Natural killer cell (primary cell): ENCODE data around the gene ARL15. TPM values are rescaled to one million over a fixed set of nuclear protein-coding genes. Genes with fewer than 3 reads are reported as not detected.

Source experiments
- ATAC-seq, 3 donors: fragments of 150-1000 bp in 2 of 3; fragments of 200-7000 bp in 1 of 3; cut with Tn5 transposase; 1 replicate in 1 of 3; 2 replicates in 2 of 3; pipeline ENCODE4 v1.10.0; 2021; ENCODE audit warnings: mild to moderate bottlenecking in 2 of 3, moderate library complexity in 2 of 3
- DNase-seq, 2 donors: peaks; one replicate each; pipeline versions ENCODE4 v3.0.0 to v3.0.0-alpha.2; 2013 to 2021; ENCODE audit warnings: mixed read lengths in 1 of 2
- H3K27ac ChIP-seq: one replicate; pipeline ENCODE4 v1.5.1; 2013; ENCODE audit warnings: mild to moderate bottlenecking, low read length
- H3K27me3 ChIP-seq: one replicate; pipeline ENCODE4 v1.6.1; 2013; ENCODE audit warnings: low read length; ENCODE audit not compliant: control insufficient read depth, insufficient read depth
- H3K36me3 ChIP-seq: one replicate; pipeline ENCODE4 v1.6.1; 2013; ENCODE audit warnings: low read length; ENCODE audit not compliant: control insufficient read depth, insufficient read depth
- H3K4me1 ChIP-seq: one replicate; pipeline ENCODE4 v1.6.1; 2013; ENCODE audit warnings: low read length; ENCODE audit not compliant: control insufficient read depth, insufficient read depth
- H3K4me3 ChIP-seq: one replicate; pipeline ENCODE4 v1.5.1; 2013; ENCODE audit warnings: low read length
- H3K9me3 ChIP-seq: one replicate; pipeline ENCODE4 v1.6.1; 2013; ENCODE audit warnings: low read length; ENCODE audit not compliant: control insufficient read depth, insufficient read depth
- H3K27ac Mint-ChIP-seq, 2 donors: one replicate each; pipeline ENCODE4 v1.8.0; 2022; ENCODE audit warnings: mild to moderate bottlenecking in 2 of 2, mixed read lengths in 2 of 2, moderate library complexity in 1 of 2
- H3K27me3 Mint-ChIP-seq, 2 donors: one replicate each; pipeline ENCODE4 v1.8.0; 2022; ENCODE audit warnings: low read depth in 2 of 2, mixed read lengths in 2 of 2
- H3K36me3 Mint-ChIP-seq: one replicate; pipeline ENCODE4 v1.8.0; 2022; ENCODE audit warnings: mixed read lengths
- H3K4me1 Mint-ChIP-seq, 2 donors: one replicate each; pipeline ENCODE4 v1.8.0; 2022; ENCODE audit warnings: mixed read lengths in 2 of 2
- H3K4me3 Mint-ChIP-seq: one replicate; pipeline ENCODE4 v1.8.0; 2022; ENCODE audit warnings: mild to moderate bottlenecking, moderate library complexity, mixed read lengths
- H3K9me3 Mint-ChIP-seq, 2 donors: one replicate each; pipeline ENCODE4 v1.8.0; 2022; ENCODE audit warnings: mixed read lengths in 2 of 2
- CTCF ChIP-seq: fragments of 200-600 bp; IDR thresholded peaks from one replicate; pipeline ENCODE4 v1.8.0; 2022; ENCODE audit warnings: antibody characterized with exemption
- WGBS: methylation state at CpG from one replicate; pipeline ENCODE4 v1.1.7; 2013; ENCODE audit warnings: missing lambda C conversion rate; ENCODE audit not compliant: insufficient coverage; 5-methylcytosine and 5-hydroxymethylcytosine counted together
- intact Hi-C: fragments of 100-400 bp; cut with micrococcal nuclease; formaldehyde crosslinking; loops from one replicate; pipeline ENCODE4 v1.14.2; 2022
- total RNA-seq, 4 donors: library from RNA; stranded (reverse); fragments of 120-200 nt in 1 of 4; gene quantifications; one replicate each; pipeline versions ENCODE4 v1.2.3 to v1.2.4, GENCODE V29; 2013 to 2022

The ARL15 gene
- total RNA-seq, 3 donors from 2014 or later (not counting 1 experiment from before 2014, with no cell fraction given), result 28.9 to 35.1 (median 33.1) TPM

GRCh38 chr5:54323495-54323894 is 13.1 kb upstream of the ARL15 start:
- no peak overlapping the region for H3K4me3 Mint-ChIP-seq
- Histone ChIP-seq H3K4me1 (no peaks in the 10 kb centered on the region), H3K27me3 (no peaks in the 10 kb centered on the region), H3K27ac (no peak overlapping the region), H3K4me3 (no peak overlapping the region), H3K9me3 (no peaks in the 10 kb centered on the region), H3K36me3 (no peaks in the 10 kb centered on the region)
- no peak overlapping the region for H3K27ac Mint-ChIP-seq
- intact Hi-C loops, result no loop called here
- DNase-seq (no peak), ATAC-seq (no peak)
- TF ChIP-seq CTCF, result no peak
- WGBS, result 0% methylated on average over 1 of the region's 2 CpGs
- peaks cover 36 to 62% of the 10 kb centered on the region in 2 donors for H3K27me3 Mint-ChIP-seq
- no peaks in the 10 kb centered on the region for H3K4me1 Mint-ChIP-seq
- H3K9me3 Mint-ChIP-seq, result no peaks in the 10 kb centered on the region
- no peaks in the 10 kb centered on the region for H3K36me3 Mint-ChIP-seq

GRCh38 chr5:54320256-54320655 is 9.9 kb upstream of the ARL15 start:
- WGBS, result 100% methylated on average over 1 of the region's 1 CpG
- DNase-seq (no peak), ATAC-seq (no peak)
- H3K36me3 Mint-ChIP-seq, result no peaks in the 10 kb centered on the region
- H3K9me3 ChIP-seq, result no peaks in the 10 kb centered on the region
- intact Hi-C loops, result no loop called here
- no peaks in the 10 kb centered on the region for H3K4me1 Mint-ChIP-seq
- peaks cover 29 to 51% of the 10 kb centered on the region in 2 donors for H3K27me3 Mint-ChIP-seq
- H3K9me3 Mint-ChIP-seq, result no peaks in the 10 kb centered on the region
- H3K27ac Mint-ChIP-seq, result no peak overlapping the region
- H3K4me3 ChIP-seq, result no peak overlapping the region
- H3K36me3 ChIP-seq, result no peaks in the 10 kb centered on the region
- H3K4me3 Mint-ChIP-seq, result no peak overlapping the region
- H3K27ac ChIP-seq, result no peak overlapping the region
- TF ChIP-seq CTCF, result no peak
- H3K4me1 ChIP-seq, result no peaks in the 10 kb centered on the region
- H3K27me3 ChIP-seq, result no peaks in the 10 kb centered on the region

- TF ChIP-seq CTCF, result no peak
- no peaks in the 10 kb centered on the region for H3K36me3 Mint-ChIP-seq
- H3K27ac ChIP-seq, result no peak overlapping the region
- no peaks in the 10 kb centered on the region for H3K9me3 Mint-ChIP-seq
- no peaks in the 10 kb centered on the region for H3K4me1 ChIP-seq
- no peaks in the 10 kb centered on the region for H3K36me3 ChIP-seq
- no peaks in the 10 kb centered on the region for H3K9me3 ChIP-seq
- no peak overlapping the region for H3K4me3 Mint-ChIP-seq
- no peak overlapping the region for H3K27ac Mint-ChIP-seq
- 94% methylated on average over 4 of the region's 5 CpGs for WGBS
- H3K27me3 Mint-ChIP-seq, result peaks cover 25 to 47% of the 10 kb centered on the region in 2 donors
- H3K4me3 ChIP-seq, result no peak overlapping the region
- no peak for DNase-seq
- peaks cover 0 to 4% of the 10 kb centered on the region in 2 donors for H3K4me1 Mint-ChIP-seq
- intact Hi-C loops, result loop anchor here (10.0 kb wide), 3 partner anchors 547 to 1217 kb away; partner anchors contain the start of genes CDC20B and PLPP1
- no peaks in the 10 kb centered on the region for H3K27me3 ChIP-seq
- no peak for ATAC-seq
Measured at GRCh38 chr5:54317511-54318260, 7.3 kb upstream of the ARL15 start.
